A673 (cell line): ENCODE data around the gene KCNMA1. TPM values are rescaled to one million over a fixed set of nuclear protein-coding genes. Genes with fewer than 3 reads are reported as not detected.

Experiments used
- BruUV-seq: library from RNA; stranded (reverse); fragments of 400-500 nt; replicated peaks from 2 replicates; lab custom pipeline; 2021; lab: Mats Ljungman, UMichigan
- CTCF ChIA-PET: fragments of 300-600 bp; sonication (Branson Sonifier 250); formaldehyde crosslinking; loops from one replicate; lab custom pipeline; 2022; ENCODE audit warnings: antibody characterized with exemption; lab: Charles Lee
- POLR2A ChIA-PET: fragments of 300-600 bp; sonication (Branson Sonifier 250); formaldehyde crosslinking; loops from one replicate; lab custom pipeline; 2022; ENCODE audit warnings: antibody characterized with exemption; ENCODE audit not compliant: low non-redundant PET; lab: Charles Lee
- DNase-seq: peaks from one replicate; pipeline ENCODE4 v3.0.0-alpha.2; 2015; ENCODE audit warnings: low spot score
- H3K27ac ChIP-seq: fragments of 200-600 bp; sonication (generic); 2 replicates; pipeline ENCODE4 v1.5.1; 2016; ENCODE audit warnings: mixed run types, low read depth, mild to moderate bottlenecking, mixed read lengths, antibody characterized with exemption, low read length; ENCODE audit not compliant: poor library complexity, severe bottlenecking
- H3K27me3 ChIP-seq: fragments of 200-600 bp; sonication (generic); replicated peaks from 2 replicates; pipeline ENCODE4 v1.6.1; 2017; ENCODE audit warnings: mixed run types, low read depth, mild to moderate bottlenecking, mixed read lengths, antibody characterized with exemption, low read length; ENCODE audit not compliant: insufficient read depth, poor library complexity
- H3K36me3 ChIP-seq: fragments of 200-600 bp; sonication (generic); 2 replicates; pipeline ENCODE4 v1.6.1; 2016; ENCODE audit warnings: mixed run types, mild to moderate bottlenecking, mixed read lengths, antibody characterized with exemption, low read length; ENCODE audit not compliant: insufficient read depth, poor library complexity, severe bottlenecking
- H3K4me1 ChIP-seq: fragments of 200-600 bp; sonication (generic); 2 replicates; pipeline ENCODE4 v1.6.1; 2017; ENCODE audit warnings: mixed run types, mild to moderate bottlenecking, mixed read lengths, antibody characterized with exemption, low read length; ENCODE audit not compliant: insufficient read depth, poor library complexity, severe bottlenecking
- H3K4me3 ChIP-seq: fragments of 200-600 bp; sonication (generic); 2 replicates; pipeline ENCODE4 v1.5.1; 2016; ENCODE audit warnings: low read depth, mixed run types, mild to moderate bottlenecking, mixed read lengths, low read length; ENCODE audit not compliant: poor library complexity, severe bottlenecking
- H3K9me3 ChIP-seq: fragments of 200-600 bp; sonication (generic); 2 replicates; pipeline ENCODE4 v1.6.1; 2016; ENCODE audit warnings: mixed run types, low read depth, mild to moderate bottlenecking, mixed read lengths, antibody characterized with exemption, low read length; ENCODE audit not compliant: poor library complexity, severe bottlenecking
- CTCF ChIP-seq: fragments of 300-800, 200-600 bp; sonication (generic); conservative IDR thresholded peaks from 2 replicates; pipeline ENCODE4 v1.5.1; 2017; ENCODE audit warnings: low read depth, mild to moderate bottlenecking, antibody characterized with exemption, low read length, moderate library complexity, mixed read lengths
- EZH2 ChIP-seq: fragments of 200-600 bp; sonication (generic); IDR thresholded peaks from 2 replicates; pipeline ENCODE4 v1.6.1; 2017; ENCODE audit warnings: borderline replicate concordance, low read depth, mild to moderate bottlenecking, mixed read lengths, antibody characterized with exemption, low read length; ENCODE audit not compliant: poor library complexity, severe bottlenecking
- intact Hi-C: fragments of 100-400 bp; cut with micrococcal nuclease; formaldehyde crosslinking; loops from one replicate; pipeline ENCODE4 v1.10.0; 2022; ENCODE audit not compliant: unreplicated experiment
- total RNA-seq: library from RNA; stranded (reverse); gene quantifications from 2 replicates; pipeline ENCODE4 v1.2.3, GENCODE V29; 2021

Gene KCNMA1
- total RNA-seq, 1 experiment from 2014 or later = 0.84 TPM

GRCh38 chr10:77032188-77032570 is 605.4 kb downstream of the KCNMA1 start:
- no peak overlapping the region for H3K4me3 ChIP-seq
- no peak overlapping the region for H3K27ac ChIP-seq
- no peaks in the 10 kb centered on the region for H3K9me3 ChIP-seq
- H3K4me1 ChIP-seq = peaks cover 30% of the 10 kb centered on the region
- peak; percentile 4 for DNase-seq
- H3K27me3 ChIP-seq = no peaks in the 10 kb centered on the region
- ChIA-PET CTCF (interaction anchor here (0.7 kb wide), 1 partner anchor 73 kb away, joined by 9 read pairs; no protein-coding TSS in a partner anchor), POLR2A (no interaction called here)
- no peak for TF ChIP-seq EZH2
- no peak for TF ChIP-seq CTCF
- BruUV-seq = no TSS peak
- intact Hi-C loops = no loop called here
- H3K36me3 ChIP-seq = no peaks in the 10 kb centered on the region

- no peak overlapping the region for H3K27ac ChIP-seq
- H3K4me3 ChIP-seq = no peak overlapping the region
- H3K36me3 ChIP-seq = no peaks in the 10 kb centered on the region
- intact Hi-C loops = no loop called here
- ChIA-PET CTCF (interaction anchor here (0.7 kb wide), 1 partner anchor 72 kb away, joined by 9 read pairs; no protein-coding TSS in a partner anchor), POLR2A (no interaction called here)
- no peak for DNase-seq
- H3K27me3 ChIP-seq = no peaks in the 10 kb centered on the region
- H3K9me3 ChIP-seq = no peaks in the 10 kb centered on the region
- TF ChIP-seq EZH2 (no peak), CTCF (no peak)
- BruUV-seq = no TSS peak
- H3K4me1 ChIP-seq = peaks cover 25% of the 10 kb centered on the region
Observed at GRCh38 chr10:77031531-77032187, 605.9 kb downstream of the KCNMA1 start.

GRCh38 chr10:77030974-77031373 is 606.6 kb downstream of the KCNMA1 start:
- intact Hi-C loops = no loop called here
- Histone ChIP-seq H3K9me3 (no peaks in the 10 kb centered on the region), H3K36me3 (no peaks in the 10 kb centered on the region), H3K4me1 (peaks cover 25% of the 10 kb centered on the region), H3K27me3 (no peaks in the 10 kb centered on the region), H3K27ac (no peak overlapping the region), H3K4me3 (no peak overlapping the region)
- TF ChIP-seq EZH2 (no peak), CTCF (no peak)
- ChIA-PET CTCF (no interaction called here), POLR2A (no interaction called here)
- BruUV-seq = no TSS peak
- no peak for DNase-seq
